ENCODE measurements around the gene FOXO6. TPM values are rescaled to one million over a fixed set of nuclear protein-coding genes. Genes with fewer than 3 reads are reported as not detected.

FOXO6 gene
- total RNA-seq, 1 experiment from 2014 or later = 5.4 TPM

DNA sequence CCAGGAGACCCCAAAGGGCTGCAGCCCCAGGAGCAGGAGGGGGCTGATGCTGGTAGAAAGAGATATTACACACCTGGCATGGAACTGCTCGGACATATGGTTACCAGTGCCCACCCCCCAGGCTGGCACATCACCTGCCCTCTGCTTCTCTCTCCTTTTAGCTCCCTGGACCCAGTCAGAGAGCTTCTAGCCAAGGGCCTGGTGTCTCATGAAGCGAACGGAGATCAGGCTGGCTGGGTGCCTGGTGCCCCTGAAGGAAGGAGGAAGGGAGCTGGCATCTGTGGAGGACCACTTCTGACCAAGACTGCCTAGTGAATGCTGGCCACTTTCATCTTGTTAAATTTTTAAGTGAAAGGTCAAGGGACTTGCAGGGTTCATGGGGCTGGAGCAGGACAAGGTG, 53.1 kb downstream of the FOXO6 start:
- TF ChIP-seq ETV6 (CRISPR knock-in tag; IDR thresholded peaks at IDR 0.05) (no peak), ZNF423 (CRISPR knock-in tag; IDR thresholded peaks at IDR 0.05) (no peak), FOXJ3 (CRISPR knock-in tag; IDR thresholded peaks at IDR 0.05; ENCODE audit: borderline replicate concordance) (no peak), ZNF121 (CRISPR knock-in tag; IDR thresholded peaks at IDR 0.05) (no peak), JUN (CRISPR knock-in tag; IDR thresholded peaks at IDR 0.05) (no peak), GRHL2 (CRISPR knock-in tag; IDR thresholded peaks at IDR 0.05; ENCODE audit: insufficient replicate concordance, severe bottlenecking) (no peak), SP1 (CRISPR knock-in tag; conservative IDR thresholded peaks at IDR 0.05) (no peak), ZBTB21 (CRISPR knock-in tag; IDR thresholded peaks at IDR 0.05; ENCODE audit: borderline replicate concordance) (no peak), SMAD4 (CRISPR knock-in tag; IDR thresholded peaks at IDR 0.05) (no peak), OVOL2 (CRISPR knock-in tag; IDR thresholded peaks at IDR 0.05; ENCODE audit: borderline replicate concordance) (no peak), NFATC4 (CRISPR knock-in tag; IDR thresholded peaks at IDR 0.05) (no peak), PRDM15 (CRISPR knock-in tag; IDR thresholded peaks at IDR 0.05) (no peak), IRF2 (CRISPR knock-in tag; IDR thresholded peaks at IDR 0.05; ENCODE audit: borderline replicate concordance, low read depth) (no peak), SMAD3 (CRISPR knock-in tag; IDR thresholded peaks at IDR 0.05; ENCODE audit: borderline replicate concordance) (no peak), ARID4B (CRISPR knock-in tag; IDR thresholded peaks at IDR 0.05; ENCODE audit: borderline replicate concordance) (no peak)
- TF ChIP-seq, protein P1, sequence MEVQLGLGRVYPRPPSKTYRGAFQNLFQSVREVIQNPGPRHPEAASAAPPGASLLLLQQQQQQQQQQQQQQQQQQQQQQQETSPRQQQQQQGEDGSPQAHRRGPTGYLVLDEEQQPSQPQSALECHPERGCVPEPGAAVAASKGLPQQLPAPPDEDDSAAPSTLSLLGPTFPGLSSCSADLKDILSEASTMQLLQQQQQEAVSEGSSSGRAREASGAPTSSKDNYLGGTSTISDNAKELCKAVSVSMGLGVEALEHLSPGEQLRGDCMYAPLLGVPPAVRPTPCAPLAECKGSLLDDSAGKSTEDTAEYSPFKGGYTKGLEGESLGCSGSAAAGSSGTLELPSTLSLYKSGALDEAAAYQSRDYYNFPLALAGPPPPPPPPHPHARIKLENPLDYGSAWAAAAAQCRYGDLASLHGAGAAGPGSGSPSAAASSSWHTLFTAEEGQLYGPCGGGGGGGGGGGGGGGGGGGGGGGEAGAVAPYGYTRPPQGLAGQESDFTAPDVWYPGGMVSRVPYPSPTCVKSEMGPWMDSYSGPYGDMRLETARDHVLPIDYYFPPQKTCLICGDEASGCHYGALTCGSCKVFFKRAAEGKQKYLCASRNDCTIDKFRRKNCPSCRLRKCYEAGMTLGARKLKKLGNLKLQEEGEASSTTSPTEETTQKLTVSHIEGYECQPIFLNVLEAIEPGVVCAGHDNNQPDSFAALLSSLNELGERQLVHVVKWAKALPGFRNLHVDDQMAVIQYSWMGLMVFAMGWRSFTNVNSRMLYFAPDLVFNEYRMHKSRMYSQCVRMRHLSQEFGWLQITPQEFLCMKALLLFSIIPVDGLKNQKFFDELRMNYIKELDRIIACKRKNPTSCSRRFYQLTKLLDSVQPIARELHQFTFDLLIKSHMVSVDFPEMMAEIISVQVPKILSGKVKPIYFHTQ (CRISPR knock-in tag; IDR thresholded peaks at IDR 0.05) = no peak
- TF ChIP-seq, protein P2, sequence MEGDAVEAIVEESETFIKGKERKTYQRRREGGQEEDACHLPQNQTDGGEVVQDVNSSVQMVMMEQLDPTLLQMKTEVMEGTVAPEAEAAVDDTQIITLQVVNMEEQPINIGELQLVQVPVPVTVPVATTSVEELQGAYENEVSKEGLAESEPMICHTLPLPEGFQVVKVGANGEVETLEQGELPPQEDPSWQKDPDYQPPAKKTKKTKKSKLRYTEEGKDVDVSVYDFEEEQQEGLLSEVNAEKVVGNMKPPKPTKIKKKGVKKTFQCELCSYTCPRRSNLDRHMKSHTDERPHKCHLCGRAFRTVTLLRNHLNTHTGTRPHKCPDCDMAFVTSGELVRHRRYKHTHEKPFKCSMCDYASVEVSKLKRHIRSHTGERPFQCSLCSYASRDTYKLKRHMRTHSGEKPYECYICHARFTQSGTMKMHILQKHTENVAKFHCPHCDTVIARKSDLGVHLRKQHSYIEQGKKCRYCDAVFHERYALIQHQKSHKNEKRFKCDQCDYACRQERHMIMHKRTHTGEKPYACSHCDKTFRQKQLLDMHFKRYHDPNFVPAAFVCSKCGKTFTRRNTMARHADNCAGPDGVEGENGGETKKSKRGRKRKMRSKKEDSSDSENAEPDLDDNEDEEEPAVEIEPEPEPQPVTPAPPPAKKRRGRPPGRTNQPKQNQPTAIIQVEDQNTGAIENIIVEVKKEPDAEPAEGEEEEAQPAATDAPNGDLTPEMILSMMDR (IDR thresholded peaks at IDR 0.05) = no peak
- TF ChIP-seq, protein P3, sequence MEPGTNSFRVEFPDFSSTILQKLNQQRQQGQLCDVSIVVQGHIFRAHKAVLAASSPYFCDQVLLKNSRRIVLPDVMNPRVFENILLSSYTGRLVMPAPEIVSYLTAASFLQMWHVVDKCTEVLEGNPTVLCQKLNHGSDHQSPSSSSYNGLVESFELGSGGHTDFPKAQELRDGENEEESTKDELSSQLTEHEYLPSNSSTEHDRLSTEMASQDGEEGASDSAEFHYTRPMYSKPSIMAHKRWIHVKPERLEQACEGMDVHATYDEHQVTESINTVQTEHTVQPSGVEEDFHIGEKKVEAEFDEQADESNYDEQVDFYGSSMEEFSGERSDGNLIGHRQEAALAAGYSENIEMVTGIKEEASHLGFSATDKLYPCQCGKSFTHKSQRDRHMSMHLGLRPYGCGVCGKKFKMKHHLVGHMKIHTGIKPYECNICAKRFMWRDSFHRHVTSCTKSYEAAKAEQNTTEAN (CRISPR knock-in tag; IDR thresholded peaks at IDR 0.05) = no peak
- TF ChIP-seq, protein P4, sequence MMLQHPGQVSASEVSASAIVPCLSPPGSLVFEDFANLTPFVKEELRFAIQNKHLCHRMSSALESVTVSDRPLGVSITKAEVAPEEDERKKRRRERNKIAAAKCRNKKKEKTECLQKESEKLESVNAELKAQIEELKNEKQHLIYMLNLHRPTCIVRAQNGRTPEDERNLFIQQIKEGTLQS (CRISPR knock-in tag; conservative IDR thresholded peaks at IDR 0.05) = no peak
- POLR2A ChIA-PET = no interaction called here
- no peak for DNase-seq (ENCODE audit: low spot score)
- Mint-ChIP-seq H3K27me3 (ENCODE audit: low read depth) (peaks cover 3% of the 10 kb centered on the region; the same call in 1 of the 2 replicates), H3K9me3 (0 out of 2 replicates have a peak, but pooled peaks cover 4% of the 10 kb centered on the region), H3K4me1 (peaks cover 15% of the 10 kb centered on the region), H3K36me3 (no peaks in the 10 kb centered on the region), H3K4me3 (no peak overlapping the region), H3K27ac (no peak overlapping the region)
- CTCF ChIA-PET = interaction anchor here (1.0 to 10.8 kb wide), 10 partner anchors 9 to 132 kb away, joined by 3 to 216 read pairs (median 9); partner anchors contain the start of gene FOXO6
- no peak for ATAC-seq
